Measurements from ENCODE around the gene ENTPD1. TPM values are rescaled to one million over a fixed set of nuclear protein-coding genes. Genes with fewer than 3 reads are reported as not detected.

The ENTPD1 gene
- total and polyA plus RNA-seq, 10 of the 15 experiments (the other 5 are each of a cell fraction or from before 2014, with no cell fraction given) = 110 to 413 (median 161) TPM

DNA sequence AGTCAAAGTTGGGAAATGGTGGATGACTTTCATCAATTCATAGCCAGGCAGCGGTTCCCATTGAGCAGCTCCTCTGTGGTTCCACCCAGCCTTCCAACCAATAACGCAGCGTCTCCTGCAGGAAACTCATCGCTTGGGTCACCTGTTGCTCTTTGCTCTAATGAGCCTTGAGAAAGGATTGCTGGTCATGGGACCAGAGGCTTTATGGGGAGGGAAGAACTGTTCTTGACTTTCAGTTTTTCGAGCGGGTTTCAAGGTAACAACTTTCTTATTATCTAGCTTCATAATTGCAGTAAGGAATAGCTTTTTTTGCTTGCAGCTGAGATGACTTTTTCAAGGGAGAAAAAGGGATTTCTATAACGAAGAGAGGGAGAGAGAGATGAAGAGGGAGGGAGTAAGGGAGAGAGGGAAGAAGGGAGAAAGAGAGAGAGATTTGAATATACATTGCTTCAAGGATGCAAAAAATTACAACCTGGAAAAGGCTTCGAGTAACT, 405 bp upstream of the ENTPD1 start (continued):
- TF ChIP-seq, protein P1, sequence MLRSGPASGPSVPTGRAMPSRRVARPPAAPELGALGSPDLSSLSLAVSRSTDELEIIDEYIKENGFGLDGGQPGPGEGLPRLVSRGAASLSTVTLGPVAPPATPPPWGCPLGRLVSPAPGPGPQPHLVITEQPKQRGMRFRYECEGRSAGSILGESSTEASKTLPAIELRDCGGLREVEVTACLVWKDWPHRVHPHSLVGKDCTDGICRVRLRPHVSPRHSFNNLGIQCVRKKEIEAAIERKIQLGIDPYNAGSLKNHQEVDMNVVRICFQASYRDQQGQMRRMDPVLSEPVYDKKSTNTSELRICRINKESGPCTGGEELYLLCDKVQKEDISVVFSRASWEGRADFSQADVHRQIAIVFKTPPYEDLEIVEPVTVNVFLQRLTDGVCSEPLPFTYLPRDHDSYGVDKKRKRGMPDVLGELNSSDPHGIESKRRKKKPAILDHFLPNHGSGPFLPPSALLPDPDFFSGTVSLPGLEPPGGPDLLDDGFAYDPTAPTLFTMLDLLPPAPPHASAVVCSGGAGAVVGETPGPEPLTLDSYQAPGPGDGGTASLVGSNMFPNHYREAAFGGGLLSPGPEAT (IDR thresholded peaks at IDR 0.05; ENCODE audit: low read depth) = peak; percentile 58
- no peak for TF ChIP-seq EGR1 (IDR thresholded peaks at IDR 0.05; ENCODE audit: borderline replicate concordance in 1 of 2, low read depth in 2 of 2, low read length in 2 of 2)
- TF ChIP-seq, protein P2, sequence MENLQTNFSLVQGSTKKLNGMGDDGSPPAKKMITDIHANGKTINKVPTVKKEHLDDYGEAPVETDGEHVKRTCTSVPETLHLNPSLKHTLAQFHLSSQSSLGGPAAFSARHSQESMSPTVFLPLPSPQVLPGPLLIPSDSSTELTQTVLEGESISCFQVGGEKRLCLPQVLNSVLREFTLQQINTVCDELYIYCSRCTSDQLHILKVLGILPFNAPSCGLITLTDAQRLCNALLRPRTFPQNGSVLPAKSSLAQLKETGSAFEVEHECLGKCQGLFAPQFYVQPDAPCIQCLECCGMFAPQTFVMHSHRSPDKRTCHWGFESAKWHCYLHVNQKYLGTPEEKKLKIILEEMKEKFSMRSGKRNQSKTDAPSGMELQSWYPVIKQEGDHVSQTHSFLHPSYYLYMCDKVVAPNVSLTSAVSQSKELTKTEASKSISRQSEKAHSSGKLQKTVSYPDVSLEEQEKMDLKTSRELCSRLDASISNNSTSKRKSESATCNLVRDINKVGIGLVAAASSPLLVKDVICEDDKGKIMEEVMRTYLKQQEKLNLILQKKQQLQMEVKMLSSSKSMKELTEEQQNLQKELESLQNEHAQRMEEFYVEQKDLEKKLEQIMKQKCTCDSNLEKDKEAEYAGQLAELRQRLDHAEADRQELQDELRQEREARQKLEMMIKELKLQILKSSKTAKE (IDR thresholded peaks at IDR 0.05; ENCODE audit: low read depth, poor library complexity, severe bottlenecking) = peak; percentile 32
- TF ChIP-seq, protein P3, sequence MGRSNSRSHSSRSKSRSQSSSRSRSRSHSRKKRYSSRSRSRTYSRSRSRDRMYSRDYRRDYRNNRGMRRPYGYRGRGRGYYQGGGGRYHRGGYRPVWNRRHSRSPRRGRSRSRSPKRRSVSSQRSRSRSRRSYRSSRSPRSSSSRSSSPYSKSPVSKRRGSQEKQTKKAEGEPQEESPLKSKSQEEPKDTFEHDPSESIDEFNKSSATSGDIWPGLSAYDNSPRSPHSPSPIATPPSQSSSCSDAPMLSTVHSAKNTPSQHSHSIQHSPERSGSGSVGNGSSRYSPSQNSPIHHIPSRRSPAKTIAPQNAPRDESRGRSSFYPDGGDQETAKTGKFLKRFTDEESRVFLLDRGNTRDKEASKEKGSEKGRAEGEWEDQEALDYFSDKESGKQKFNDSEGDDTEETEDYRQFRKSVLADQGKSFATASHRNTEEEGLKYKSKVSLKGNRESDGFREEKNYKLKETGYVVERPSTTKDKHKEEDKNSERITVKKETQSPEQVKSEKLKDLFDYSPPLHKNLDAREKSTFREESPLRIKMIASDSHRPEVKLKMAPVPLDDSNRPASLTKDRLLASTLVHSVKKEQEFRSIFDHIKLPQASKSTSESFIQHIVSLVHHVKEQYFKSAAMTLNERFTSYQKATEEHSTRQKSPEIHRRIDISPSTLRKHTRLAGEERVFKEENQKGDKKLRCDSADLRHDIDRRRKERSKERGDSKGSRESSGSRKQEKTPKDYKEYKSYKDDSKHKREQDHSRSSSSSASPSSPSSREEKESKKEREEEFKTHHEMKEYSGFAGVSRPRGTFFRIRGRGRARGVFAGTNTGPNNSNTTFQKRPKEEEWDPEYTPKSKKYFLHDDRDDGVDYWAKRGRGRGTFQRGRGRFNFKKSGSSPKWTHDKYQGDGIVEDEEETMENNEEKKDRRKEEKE (IDR thresholded peaks at IDR 0.05) = no peak
- TF ChIP-seq SMAD1 (IDR thresholded peaks at IDR 0.05; ENCODE audit: low read depth, partially characterized antibody) = peak; percentile 97
- TF ChIP-seq CREM (IDR thresholded peaks at IDR 0.05; ENCODE audit: low read depth) = peak; percentile 74
- TF ChIP-seq SP1 (IDR thresholded peaks at IDR 0.05; ENCODE audit: low read depth, low read length) = peak; percentile 25
- peak; percentile 26; the same call in 1 of the 2 replicates for TF ChIP-seq YY1 (IDR thresholded peaks at IDR 0.05; ENCODE audit: low read depth, low read length)
- no peak for TF ChIP-seq ZNF274 (IDR thresholded peaks at IDR 0.05; ENCODE audit: insufficient read depth, insufficient read length)
- TF ChIP-seq NFYA (IDR thresholded peaks at IDR 0.05; ENCODE audit: borderline replicate concordance, low read depth, low read length) = peak; percentile 7; the same call in 1 of the 2 replicates
- no peak for TF ChIP-seq TCF12 (IDR thresholded peaks at IDR 0.05; ENCODE audit: low read depth, low read length)
- TF ChIP-seq RAD21 (IDR thresholded peaks at IDR 0.05; ENCODE audit: insufficient read depth, low read depth, low read length) = no peak
- TF ChIP-seq, protein P4, sequence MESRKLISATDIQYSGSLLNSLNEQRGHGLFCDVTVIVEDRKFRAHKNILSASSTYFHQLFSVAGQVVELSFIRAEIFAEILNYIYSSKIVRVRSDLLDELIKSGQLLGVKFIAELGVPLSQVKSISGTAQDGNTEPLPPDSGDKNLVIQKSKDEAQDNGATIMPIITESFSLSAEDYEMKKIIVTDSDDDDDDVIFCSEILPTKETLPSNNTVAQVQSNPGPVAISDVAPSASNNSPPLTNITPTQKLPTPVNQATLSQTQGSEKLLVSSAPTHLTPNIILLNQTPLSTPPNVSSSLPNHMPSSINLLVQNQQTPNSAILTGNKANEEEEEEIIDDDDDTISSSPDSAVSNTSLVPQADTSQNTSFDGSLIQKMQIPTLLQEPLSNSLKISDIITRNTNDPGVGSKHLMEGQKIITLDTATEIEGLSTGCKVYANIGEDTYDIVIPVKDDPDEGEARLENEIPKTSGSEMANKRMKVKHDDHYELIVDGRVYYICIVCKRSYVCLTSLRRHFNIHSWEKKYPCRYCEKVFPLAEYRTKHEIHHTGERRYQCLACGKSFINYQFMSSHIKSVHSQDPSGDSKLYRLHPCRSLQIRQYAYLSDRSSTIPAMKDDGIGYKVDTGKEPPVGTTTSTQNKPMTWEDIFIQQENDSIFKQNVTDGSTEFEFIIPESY (IDR thresholded peaks at IDR 0.05) = 0 out of 2 replicates have a peak, but pooled peaks have one; percentile 25
- TF ChIP-seq, protein P5, sequence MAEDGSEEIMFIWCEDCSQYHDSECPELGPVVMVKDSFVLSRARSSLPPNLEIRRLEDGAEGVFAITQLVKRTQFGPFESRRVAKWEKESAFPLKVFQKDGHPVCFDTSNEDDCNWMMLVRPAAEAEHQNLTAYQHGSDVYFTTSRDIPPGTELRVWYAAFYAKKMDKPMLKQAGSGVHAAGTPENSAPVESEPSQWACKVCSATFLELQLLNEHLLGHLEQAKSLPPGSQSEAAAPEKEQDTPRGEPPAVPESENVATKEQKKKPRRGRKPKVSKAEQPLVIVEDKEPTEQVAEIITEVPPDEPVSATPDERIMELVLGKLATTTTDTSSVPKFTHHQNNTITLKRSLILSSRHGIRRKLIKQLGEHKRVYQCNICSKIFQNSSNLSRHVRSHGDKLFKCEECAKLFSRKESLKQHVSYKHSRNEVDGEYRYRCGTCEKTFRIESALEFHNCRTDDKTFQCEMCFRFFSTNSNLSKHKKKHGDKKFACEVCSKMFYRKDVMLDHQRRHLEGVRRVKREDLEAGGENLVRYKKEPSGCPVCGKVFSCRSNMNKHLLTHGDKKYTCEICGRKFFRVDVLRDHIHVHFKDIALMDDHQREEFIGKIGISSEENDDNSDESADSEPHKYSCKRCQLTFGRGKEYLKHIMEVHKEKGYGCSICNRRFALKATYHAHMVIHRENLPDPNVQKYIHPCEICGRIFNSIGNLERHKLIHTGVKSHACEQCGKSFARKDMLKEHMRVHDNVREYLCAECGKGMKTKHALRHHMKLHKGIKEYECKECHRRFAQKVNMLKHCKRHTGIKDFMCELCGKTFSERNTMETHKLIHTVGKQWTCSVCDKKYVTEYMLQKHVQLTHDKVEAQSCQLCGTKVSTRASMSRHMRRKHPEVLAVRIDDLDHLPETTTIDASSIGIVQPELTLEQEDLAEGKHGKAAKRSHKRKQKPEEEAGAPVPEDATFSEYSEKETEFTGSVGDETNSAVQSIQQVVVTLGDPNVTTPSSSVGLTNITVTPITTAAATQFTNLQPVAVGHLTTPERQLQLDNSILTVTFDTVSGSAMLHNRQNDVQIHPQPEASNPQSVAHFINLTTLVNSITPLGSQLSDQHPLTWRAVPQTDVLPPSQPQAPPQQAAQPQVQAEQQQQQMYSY (CRISPR knock-in tag; IDR thresholded peaks at IDR 0.05) = 0 out of 2 replicates have a peak, but pooled peaks have one; percentile 13
- TF ChIP-seq POU2F2 (IDR thresholded peaks at IDR 0.05; ENCODE audit: borderline replicate concordance, low read depth, low read length) = no peak
- TF ChIP-seq SPI1 (IDR thresholded peaks at IDR 0.05; ENCODE audit: borderline replicate concordance, insufficient read depth, low read depth, low read length) = no peak
